T-helper 1 cell (primary cell): ENCODE data around the gene ZNF598.

Experiments used
- DNase-seq, 5 donors: peaks; one replicate each; pipeline ENCODE4 v3.0.0-alpha.2; 2012 to 2020

Gene ZNF598

GRCh38 chr16:1990101-1990350, 19.6 kb downstream of the ZNF598 start:
- no peak for DNase-seq

GRCh38 chr16:1989209-1990100, 20.2 kb downstream of the ZNF598 start, which contains the start of gene SYNGR3:
Gene SYNGR3 (plus strand): TSS chr16:1989970. CDS start chr16:1990103, 133 bp downstream.
- no peak for DNase-seq

- no peak for DNase-seq
These were observed 22.4 kb downstream of the ZNF598 start for GRCh38 chr16:1987198-1987597.

DNA sequence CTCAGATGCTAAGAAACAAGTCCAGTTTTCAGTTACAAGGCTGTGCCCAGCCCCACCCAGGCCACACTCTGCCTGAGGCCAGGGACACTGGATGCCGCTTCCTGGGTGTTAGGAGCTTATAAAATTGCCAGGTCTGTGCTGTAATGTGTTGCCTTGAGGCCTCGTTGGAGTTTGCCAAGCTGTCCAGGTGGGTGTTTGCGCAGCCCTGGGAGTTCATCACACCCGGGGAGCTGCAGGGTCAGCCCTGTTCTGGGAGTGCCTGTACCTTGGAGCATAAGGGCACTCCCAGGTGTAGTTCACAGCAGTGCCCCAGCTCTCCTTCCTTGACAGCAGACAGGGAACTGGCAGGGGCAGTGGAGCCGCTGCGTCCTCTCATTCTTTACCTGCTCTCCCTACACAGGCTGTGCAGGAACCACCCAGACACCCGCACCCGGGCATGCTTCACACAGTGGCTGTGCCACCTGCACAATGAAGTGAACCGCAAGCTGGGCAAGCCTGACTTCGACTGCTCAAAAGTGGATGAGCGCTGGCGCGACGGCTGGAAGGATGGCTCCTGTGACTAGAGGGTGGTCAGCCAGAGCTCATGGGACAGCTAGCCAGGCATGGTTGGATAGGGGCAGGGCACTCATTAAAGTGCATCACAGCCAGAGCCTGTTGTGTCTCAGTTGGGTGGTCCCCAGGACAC, 24.0 kb downstream of the ZNF598 start:
- no peak for DNase-seq

DNA sequence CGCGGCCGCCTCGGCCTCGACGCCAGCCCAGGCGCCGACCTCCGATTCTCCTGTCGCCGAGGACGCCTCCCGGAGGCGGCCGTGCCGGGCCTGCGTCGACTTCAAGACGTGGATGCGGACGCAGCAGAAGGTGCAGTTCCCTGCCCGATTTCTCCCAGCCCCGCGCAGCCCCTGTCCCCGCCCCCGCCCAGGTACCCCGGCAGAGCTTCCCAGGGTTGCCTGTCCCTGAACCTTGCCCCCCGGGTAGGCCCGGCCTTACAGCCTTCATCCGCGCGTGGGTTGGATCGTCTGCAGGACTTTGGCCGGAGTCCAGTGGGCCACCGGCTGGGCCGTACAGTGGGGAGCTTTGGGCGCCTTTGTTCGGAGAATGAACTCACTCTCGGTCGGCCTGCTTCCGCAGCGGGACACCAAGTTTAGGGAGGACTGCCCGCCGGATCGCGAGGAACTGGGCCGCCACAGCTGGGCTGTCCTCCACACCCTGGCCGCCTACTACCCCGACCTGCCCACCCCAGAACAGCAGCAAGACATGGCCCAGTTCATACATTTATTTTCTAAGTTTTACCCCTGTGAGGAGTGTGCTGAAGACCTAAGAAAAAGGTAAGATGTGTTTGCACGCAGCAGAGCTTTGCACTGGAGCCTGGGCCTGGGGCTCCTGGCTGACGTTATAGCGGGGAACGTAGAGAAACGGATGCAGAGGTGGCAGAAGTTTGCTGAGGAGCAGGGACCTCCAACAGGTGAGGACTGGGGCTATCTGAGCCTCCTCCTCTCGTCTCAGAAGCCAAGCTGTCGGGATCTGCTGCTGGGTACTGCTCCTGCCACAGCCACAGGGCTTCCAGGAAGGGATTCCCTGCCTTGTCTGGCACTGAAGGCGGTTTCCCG, 25.0 kb downstream of the ZNF598 start:
- peak in 1 of 5 donors; percentile 27 for DNase-seq

- peak in 4 of 5 donors; percentile 38 to 80 (median 51) for DNase-seq
These were observed 25.9 kb downstream of the ZNF598 start, which contains the start of gene GFER for GRCh38 chr16:1983544-1984346. Gene GFER (plus strand): TSS chr16:1984193. CDS start chr16:1984219, 26 bp downstream.

GRCh38 chr16:1982991-1983543, 26.6 kb downstream of the ZNF598 start:
- DNase-seq = no peak

DNA sequence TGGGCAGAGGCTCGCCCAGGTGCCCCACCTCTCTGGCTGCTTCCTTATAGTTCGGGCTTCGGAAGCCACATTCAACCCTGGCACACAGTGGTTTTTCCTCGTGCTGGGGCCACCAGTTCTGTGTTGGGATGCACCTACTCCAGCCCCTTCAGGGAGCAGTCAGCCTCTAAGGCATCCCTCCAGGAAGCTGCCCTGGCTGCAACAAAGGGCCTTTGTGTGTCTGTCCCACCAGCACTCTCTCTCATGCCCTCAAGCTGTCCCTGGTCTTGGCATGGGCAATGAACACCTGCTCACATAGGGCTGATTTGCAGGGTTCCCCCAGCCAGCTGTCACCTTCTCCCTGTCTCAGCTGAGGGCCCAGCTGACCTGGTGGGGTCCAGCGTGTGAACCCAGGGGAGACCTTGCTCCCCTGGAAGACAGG, 27.6 kb downstream of the ZNF598 start:
- DNase-seq = no peak

- no peak for DNase-seq
These were observed 28.2 kb downstream of the ZNF598 start, which contains the start of gene NOXO1 for GRCh38 chr16:1981398-1981836. Gene NOXO1 (minus strand): TSS chr16:1981469. CDS start chr16:1981179, 290 bp downstream.

DNA sequence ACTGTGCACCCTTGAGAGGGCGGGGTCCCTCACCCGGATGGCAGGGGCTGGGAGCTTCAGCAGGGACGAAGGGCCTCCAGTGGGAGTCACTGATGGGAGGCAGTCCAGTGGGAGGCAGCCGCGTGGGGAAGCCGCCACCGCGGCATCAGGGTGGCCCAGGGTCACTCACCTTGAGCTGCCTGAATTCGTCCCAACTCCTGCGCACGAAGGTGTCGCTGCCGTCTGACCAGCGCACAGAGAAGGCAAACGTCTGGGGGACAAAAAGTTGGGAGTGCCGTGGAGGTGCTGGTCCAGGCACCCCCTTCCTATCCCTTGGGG, 28.9 kb downstream of the ZNF598 start:
- no peak for DNase-seq

DNA sequence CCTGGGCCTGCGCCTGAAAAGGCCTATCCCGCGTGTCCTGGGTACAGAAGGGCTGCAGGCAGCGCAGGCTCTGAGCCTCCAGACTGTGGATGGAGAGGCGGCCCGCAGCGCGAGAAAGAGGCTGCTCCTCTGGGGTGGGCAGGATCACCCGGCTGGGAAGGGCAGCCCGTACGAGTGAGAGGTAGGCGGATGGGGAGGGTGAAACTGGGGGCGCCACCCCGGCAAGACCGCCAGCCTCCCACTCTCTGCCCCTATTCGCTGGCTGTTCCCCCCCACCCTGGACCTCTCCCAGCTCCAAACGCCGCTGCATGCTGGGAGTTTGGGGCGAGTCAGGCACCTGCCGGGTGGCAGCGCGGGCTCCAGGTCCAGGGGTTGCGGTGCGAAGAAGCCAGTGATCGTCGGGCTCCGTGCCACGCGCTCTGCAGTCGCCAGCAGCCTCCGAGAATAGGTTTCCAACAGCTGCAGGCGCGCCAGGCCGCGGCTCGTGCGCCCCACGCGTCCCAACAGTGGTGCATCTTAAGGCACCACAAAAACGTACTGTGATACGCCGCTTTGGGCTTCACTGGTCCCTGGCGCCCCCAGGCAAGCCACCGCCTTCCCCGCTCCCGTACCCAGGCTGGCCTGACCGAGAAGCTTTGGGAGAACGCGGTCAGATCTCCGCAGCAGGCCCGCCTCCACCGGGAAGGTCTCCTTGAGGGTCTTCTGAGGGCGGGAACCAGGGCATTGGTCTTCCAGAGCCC, 29.4 kb downstream of the ZNF598 start:
- no peak for DNase-seq

GRCh38 chr16:1979271-1980029, 30.2 kb downstream of the ZNF598 start:
- DNase-seq = no peak

DNA sequence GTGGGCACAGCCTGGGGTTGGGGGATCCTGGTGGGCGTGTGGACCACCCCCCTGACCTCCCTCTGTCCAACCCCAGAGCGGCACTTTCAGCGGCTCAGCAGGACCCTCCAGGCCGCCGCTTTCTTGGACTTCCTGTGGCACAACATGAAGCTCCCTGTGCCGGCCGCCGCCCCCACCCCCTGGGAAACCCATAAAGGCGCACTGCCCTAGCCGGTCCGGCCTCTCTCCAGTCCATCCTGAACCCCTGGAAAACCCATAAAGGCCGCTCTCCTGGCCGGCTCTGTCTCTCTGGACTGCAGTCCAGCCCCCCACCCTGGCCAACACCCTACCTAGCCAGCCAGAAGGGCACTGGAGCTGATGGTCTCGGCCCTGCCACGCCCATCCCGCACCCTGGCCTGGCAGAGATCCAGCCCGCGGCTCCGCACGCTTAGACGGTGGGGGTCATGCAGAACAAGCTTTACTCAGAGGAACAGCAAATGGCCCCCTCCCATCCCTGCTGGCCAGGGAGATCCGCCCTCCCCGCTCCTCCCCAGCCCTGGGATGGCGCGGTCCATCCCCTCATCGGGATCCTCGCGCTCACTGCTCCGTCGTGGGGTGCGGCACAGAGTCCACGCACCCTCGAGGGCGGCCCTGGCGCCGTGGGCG, 31.0 kb downstream of the ZNF598 start:
- DNase-seq = no peak

DNA sequence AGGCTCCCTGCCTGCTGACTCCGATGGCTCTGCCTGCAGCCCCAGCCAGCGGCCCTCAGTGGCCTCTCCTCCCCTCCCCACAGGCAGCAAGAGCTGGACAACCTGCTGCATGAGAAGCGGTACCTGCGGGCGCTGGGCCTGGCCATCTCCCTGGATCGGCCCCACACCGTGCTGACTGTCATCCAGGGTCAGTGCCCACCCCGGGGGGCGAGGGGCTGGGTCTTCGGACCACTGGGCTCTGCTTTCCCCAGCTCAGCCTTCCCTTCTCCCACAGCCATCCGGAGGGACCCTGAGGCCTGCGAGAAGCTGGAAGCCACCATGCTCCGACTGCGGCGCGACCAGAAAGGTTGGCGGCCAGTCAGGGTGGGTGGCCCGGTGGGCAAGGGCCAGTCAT, 31.7 kb downstream of the ZNF598 start:
- DNase-seq = no peak

GRCh38 chr16:1976951-1977874, 32.4 kb downstream of the ZNF598 start:
- DNase-seq = no peak

- no peak for DNase-seq
These were observed 33.5 kb downstream of the ZNF598 start for GRCh38 chr16:1976216-1976520.

DNA sequence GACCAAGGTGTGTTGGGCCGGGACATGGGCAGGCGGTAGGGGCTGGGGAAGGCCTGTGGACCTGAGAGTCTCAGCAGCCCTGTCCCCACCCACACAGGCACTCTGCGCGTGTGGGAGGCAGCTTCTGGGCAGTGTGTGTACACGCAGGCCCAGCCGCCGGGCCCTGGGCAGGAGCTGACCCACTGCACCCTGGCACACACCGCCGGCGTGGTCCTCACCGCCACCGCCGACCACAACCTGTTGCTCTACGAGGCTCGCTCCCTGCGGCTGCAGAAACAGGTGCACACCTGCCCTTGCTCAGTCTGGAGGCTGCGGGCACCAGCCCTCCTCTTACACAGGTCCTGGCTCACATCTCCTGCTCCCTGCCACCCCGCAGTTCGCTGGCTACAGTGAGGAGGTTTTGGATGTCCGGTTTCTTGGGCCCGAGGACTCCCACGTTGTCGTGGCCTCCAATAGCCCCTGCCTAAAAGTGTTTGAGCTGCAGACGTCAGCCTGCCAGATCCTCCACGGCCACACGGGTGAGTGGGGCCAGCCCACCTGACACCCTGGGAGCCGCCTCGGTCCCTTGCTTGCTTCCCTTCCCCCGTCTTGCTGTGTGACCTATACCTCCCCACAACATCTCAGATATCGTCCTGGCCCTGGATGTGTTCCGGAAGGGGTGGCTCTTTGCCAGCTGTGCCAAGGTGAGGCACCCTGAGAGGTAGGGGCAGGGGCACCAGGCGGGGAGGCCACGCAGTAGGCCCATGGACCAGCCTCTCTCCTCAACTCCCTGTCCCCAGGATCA, 34.0 kb downstream of the ZNF598 start:
- no peak for DNase-seq
